ENCODE measurements around the gene ZDHHC13. TPM values are rescaled to one million over a fixed set of nuclear protein-coding genes. Genes with fewer than 3 reads are reported as not detected.

ZDHHC13 gene
- total RNA-seq, 2 donors from 2014 or later = 12.2 to 12.3 TPM

GRCh38 chr11:19156892-19157291 is 39.9 kb downstream of the ZDHHC13 start:
- intact Hi-C loops (cut with DNase I) = no loop called here
- no peak overlapping the region for H3K27ac ChIP-seq
- H3K36me3 ChIP-seq = no peaks in the 10 kb centered on the region
- H3K4me3 ChIP-seq = no peak overlapping the region
- no peaks in the 10 kb centered on the region for H3K27me3 ChIP-seq (replicated peaks; ENCODE audit: insufficient read depth)
- H3K9me3 ChIP-seq = no peaks in the 10 kb centered on the region
- 52% methylated on average over 3 of the region's 3 CpGs for WGBS
- DNase-seq (ENCODE audit: low spot score) = no peak
- no peaks in the 10 kb centered on the region for H3K4me1 ChIP-seq (replicated peaks)
- TF ChIP-seq CTCF (IDR thresholded peaks at IDR 0.05) (no peak), POLR2A (IDR thresholded peaks at IDR 0.05) (no peak), POLR2AphosphoS5 (IDR thresholded peaks at IDR 0.05) (no peak)

GRCh38 chr11:19160847-19161246 is 43.9 kb downstream of the ZDHHC13 start:
- Histone ChIP-seq H3K4me1 (replicated peaks) (no peaks in the 10 kb centered on the region), H3K27ac (no peak overlapping the region), H3K9me3 (no peaks in the 10 kb centered on the region), H3K36me3 (no peaks in the 10 kb centered on the region), H3K27me3 (replicated peaks; ENCODE audit: insufficient read depth) (no peaks in the 10 kb centered on the region), H3K4me3 (no peak overlapping the region)
- 88% methylated on average over 6 of the region's 6 CpGs for WGBS
- no peak for DNase-seq (ENCODE audit: low spot score)
- no peak for TF ChIP-seq CTCF (IDR thresholded peaks at IDR 0.05)
- TF ChIP-seq POLR2AphosphoS5 (IDR thresholded peaks at IDR 0.05) = no peak
- TF ChIP-seq POLR2A (IDR thresholded peaks at IDR 0.05) = no peak
- intact Hi-C loops (cut with DNase I) = no loop called here

GRCh38 chr11:19161651-19162050 is 44.7 kb downstream of the ZDHHC13 start:
- H3K27me3 ChIP-seq (replicated peaks; ENCODE audit: insufficient read depth) = no peaks in the 10 kb centered on the region
- WGBS = 96% methylated on average over 2 of the region's 2 CpGs

GRCh38 chr11:19162951-19163505 is 46.1 kb downstream of the ZDHHC13 start:
- TF ChIP-seq POLR2A (IDR thresholded peaks at IDR 0.05) = no peak
- TF ChIP-seq CTCF (IDR thresholded peaks at IDR 0.05) = no peak
- TF ChIP-seq POLR2AphosphoS5 (IDR thresholded peaks at IDR 0.05) = no peak
- Histone ChIP-seq H3K4me1 (replicated peaks) (no peaks in the 10 kb centered on the region), H3K36me3 (no peaks in the 10 kb centered on the region), H3K9me3 (no peaks in the 10 kb centered on the region), H3K27ac (no peak overlapping the region), H3K27me3 (replicated peaks; ENCODE audit: insufficient read depth) (no peaks in the 10 kb centered on the region), H3K4me3 (no peak overlapping the region)
- DNase-seq (ENCODE audit: low spot score) = no peak
- 95% methylated on average over 1 of the region's 1 CpG for WGBS
- intact Hi-C loops (cut with DNase I) = no loop called here

More at GRCh38 chr11:19161651-19162050, 44.7 kb downstream of the ZDHHC13 start:
- intact Hi-C loops (cut with DNase I) = no loop called here
- no peak for TF ChIP-seq CTCF (IDR thresholded peaks at IDR 0.05)
- no peak for TF ChIP-seq POLR2A (IDR thresholded peaks at IDR 0.05)
- Histone ChIP-seq H3K9me3 (no peaks in the 10 kb centered on the region), H3K27ac (no peak overlapping the region), H3K4me3 (no peak overlapping the region), H3K36me3 (no peaks in the 10 kb centered on the region), H3K4me1 (replicated peaks) (no peaks in the 10 kb centered on the region)
- DNase-seq (ENCODE audit: low spot score) = no peak

- WGBS = 90% methylated on average over 1 of the region's 1 CpG
- Histone ChIP-seq H3K27ac (no peak overlapping the region), H3K4me3 (no peak overlapping the region), H3K36me3 (no peaks in the 10 kb centered on the region), H3K27me3 (replicated peaks; ENCODE audit: insufficient read depth) (no peaks in the 10 kb centered on the region), H3K9me3 (no peaks in the 10 kb centered on the region), H3K4me1 (replicated peaks) (no peaks in the 10 kb centered on the region)
- DNase-seq (ENCODE audit: low spot score) = no peak
- intact Hi-C loops (cut with DNase I) = no loop called here
- TF ChIP-seq POLR2AphosphoS5 (IDR thresholded peaks at IDR 0.05) = no peak
- no peak for TF ChIP-seq CTCF (IDR thresholded peaks at IDR 0.05)
- no peak for TF ChIP-seq POLR2A (IDR thresholded peaks at IDR 0.05)
Observed at GRCh38 chr11:19163617-19164016, 46.6 kb downstream of the ZDHHC13 start.

Data from prostate gland (tissue), 2 donors.